Left lung (tissue), 10 donors: Measurements from ENCODE around the gene SNX11. TPM values are rescaled to one million over a fixed set of nuclear protein-coding genes. Genes with fewer than 3 reads are reported as not detected.

ENCODE experiments used
- ATAC-seq: fragments of 200-7000 bp; cut with Tn5 transposase; one replicate; pipeline ENCODE4 v1.9.1; 2020; ENCODE audit warnings: moderate library complexity
- DNase-seq, 4 donors: peaks; one replicate each; pipeline ENCODE4 v3.0.0-alpha.2; 2013 to 2020
- H3K27ac ChIP-seq, 2 donors: fragments of 200-600 bp; sonication (generic) in 1 of 2; one replicate each; pipeline versions ENCODE4 v1.5.0 to v1.8.0; 2020 to 2021
- H3K27me3 ChIP-seq, 2 donors: fragments of 200-600 bp; sonication (generic) in 1 of 2; one replicate each; pipeline versions ENCODE4 v1.5.0 to v1.8.0; 2020 to 2021
- H3K36me3 ChIP-seq, 2 donors: fragments of 200-600 bp; sonication (generic) in 1 of 2; one replicate each; pipeline versions ENCODE4 v1.5.0 to v1.8.0; 2020 to 2021
- H3K4me1 ChIP-seq, 2 donors: fragments of 200-600 bp; one replicate each; pipeline ENCODE4 v1.8.0; 2021
- H3K4me3 ChIP-seq, 2 donors: fragments of 200-600 bp; sonication (generic) in 1 of 2; one replicate each; pipeline versions ENCODE4 v1.5.0 to v1.8.0; 2020 to 2021; ENCODE audit warnings: mild to moderate bottlenecking in 1 of 2
- H3K9me3 ChIP-seq, 2 donors: fragments of 200-600 bp; sonication (generic) in 1 of 2; one replicate each; pipeline versions ENCODE4 v1.5.0 to v1.8.0; 2020 to 2021
- CTCF ChIP-seq, 2 donors: fragments of 200-600 bp; sonication (generic) in 1 of 2; IDR thresholded peaks; one replicate each; pipeline versions ENCODE4 v1.5.0 to v1.8.0; 2021; ENCODE audit warnings: antibody characterized with exemption in 2 of 2
- intact Hi-C, 2 donors: fragments of 100-400 bp; cut with DNase I; formaldehyde crosslinking; loops; one replicate each; pipeline versions ENCODE4 v1.11.2 to v1.14.2; 2022
- polyA plus RNA-seq, 6 donors: library from polyadenylated mRNA; unstranded; fragments of 120-200 nt; gene quantifications; one replicate each; pipeline ENCODE4 v1.2.1, GENCODE V29; 2013; ENCODE audit not compliant: insufficient read length in 6 of 6
- total RNA-seq, 2 donors: library from RNA; stranded (reverse); fragmentation: NEBNext Ultra II Directional; extraction: Animal tissue kit (Norgen Biotek cat#: 25700); gene quantifications; one replicate each; pipeline ENCODE4 v1.2.1, GENCODE V29; 2021
- donor health status: DM: no; HTN: yes; CAD: no.
- donor health status: DM: no; HTN: no; CAD: no.

SNX11 gene
- total and polyA plus RNA-seq, 8 donors: 12.2 to 32.4 (median 13.5) TPM

GRCh38 chr17:48131216-48131824 lies 23.8 kb downstream of the SNX11 start:
- H3K9me3 ChIP-seq: no peaks in the 10 kb centered on the region
- H3K4me1 ChIP-seq: no peaks in the 10 kb centered on the region
- H3K27me3 ChIP-seq: no peaks in the 10 kb centered on the region
- peak in 2 of 4 donors; percentile 63 to 80 for DNase-seq
- intact Hi-C loops: loop anchor here (10.0 kb wide), 2 partner anchors 57 to 107 kb away; no protein-coding TSS in a partner anchor
- peak; percentile 93 for ATAC-seq
- peak; percentile 82 to 87 for TF ChIP-seq CTCF (IDR thresholded peaks at IDR 0.05)
- peaks cover 0 to 9% of the 10 kb centered on the region in 2 donors for H3K36me3 ChIP-seq
- no peak overlapping the region for H3K27ac ChIP-seq
- no peak overlapping the region for H3K4me3 ChIP-seq

GRCh38 chr17:48132385-48132784 lies 24.8 kb downstream of the SNX11 start:
- intact Hi-C loops: loop anchor here (10.0 kb wide), 2 partner anchors 58 to 108 kb away; no protein-coding TSS in a partner anchor
- no peak overlapping the region for H3K4me3 ChIP-seq

GRCh38 chr17:48134912-48135480 lies 27.4 kb downstream of the SNX11 start:
- TF ChIP-seq CTCF (IDR thresholded peaks at IDR 0.05): no peak
- intact Hi-C loops: loop anchor here (10.0 kb wide), 2 partner anchors 60 to 110 kb away; no protein-coding TSS in a partner anchor
- ATAC-seq: no peak

More at GRCh38 chr17:48132385-48132784, 24.8 kb downstream of the SNX11 start:
- no peak for TF ChIP-seq CTCF (IDR thresholded peaks at IDR 0.05)
- H3K9me3 ChIP-seq: no peaks in the 10 kb centered on the region
- peak; percentile 39 for ATAC-seq
- H3K27me3 ChIP-seq: no peaks in the 10 kb centered on the region
- no peaks in the 10 kb centered on the region for H3K4me1 ChIP-seq
- DNase-seq: no peak
- no peaks in the 10 kb centered on the region for H3K36me3 ChIP-seq
- no peak overlapping the region for H3K27ac ChIP-seq

GRCh38 chr17:48137656-48138055 lies 30.1 kb downstream of the SNX11 start:
- no peaks in the 10 kb centered on the region for H3K27me3 ChIP-seq
- ATAC-seq (no peak), DNase-seq (no peak)
- peaks cover 0 to 17% of the 10 kb centered on the region in 2 donors for H3K4me1 ChIP-seq
- no peak overlapping the region for H3K27ac ChIP-seq
- no peak for TF ChIP-seq CTCF (IDR thresholded peaks at IDR 0.05)
- H3K36me3 ChIP-seq: no peaks in the 10 kb centered on the region
- intact Hi-C loops: loop anchor here (10.0 kb wide), 2 partner anchors 63 to 113 kb away; no protein-coding TSS in a partner anchor
- H3K9me3 ChIP-seq: no peaks in the 10 kb centered on the region
- no peak overlapping the region for H3K4me3 ChIP-seq

More at GRCh38 chr17:48134912-48135480, 27.4 kb downstream of the SNX11 start:
- peaks cover 0 to 9% of the 10 kb centered on the region in 2 donors for H3K4me1 ChIP-seq
- no peaks in the 10 kb centered on the region for H3K27me3 ChIP-seq
- no peak overlapping the region for H3K27ac ChIP-seq
- H3K9me3 ChIP-seq: no peaks in the 10 kb centered on the region
- no peak overlapping the region for H3K4me3 ChIP-seq
- H3K36me3 ChIP-seq: no peaks in the 10 kb centered on the region
- DNase-seq: no peak

- ATAC-seq: peak; percentile 80
- H3K36me3 ChIP-seq: no peaks in the 10 kb centered on the region
- H3K9me3 ChIP-seq: no peaks in the 10 kb centered on the region
- H3K4me3 ChIP-seq: no peak overlapping the region
- peaks cover 0 to 17% of the 10 kb centered on the region in 2 donors for H3K4me1 ChIP-seq
- intact Hi-C loops: loop anchor here (10.0 kb wide), 2 partner anchors 65 to 115 kb away; no protein-coding TSS in a partner anchor
- peaks cover 0 to 15% of the 10 kb centered on the region in 2 donors for H3K27me3 ChIP-seq
- DNase-seq: no peak
- no peak for TF ChIP-seq CTCF (IDR thresholded peaks at IDR 0.05)
- peak overlapping the region; percentile 13 to 75 for H3K27ac ChIP-seq
These were observed 32.4 kb downstream of the SNX11 start for GRCh38 chr17:48139944-48140343.
